Lower leg skin (tissue), 4 donors: ENCODE measurements around the gene LRRC40. TPM values are rescaled to one million over a fixed set of nuclear protein-coding genes. Genes with fewer than 3 reads are reported as not detected.
A peak's percentile ranks its signal among the peaks of the same experiment; 100 is the strongest.
"Not testable (repeated sequence)": the region's sequence is repeated elsewhere in the genome, so short reads cannot be mapped to it uniquely, and the experiment has no call there.

Experiments
- DNase-seq, 2 donors: peaks; one replicate each; pipeline ENCODE4 v3.0.0-alpha.2; 2019; ENCODE audit warnings: low spot score in 2 of 2
- H3K4me3 ChIP-seq: fragments of 200-600 bp; sonication (generic); 2 replicates; pipeline ENCODE4 v1.5.1; 2017; ENCODE audit warnings: mild to moderate bottlenecking, low read depth; ENCODE audit not compliant: poor library complexity, severe bottlenecking
- CTCF ChIP-seq, 3 donors: fragments of 450-650 bp; IDR thresholded peaks; one replicate each; pipeline ENCODE4 v1.5.1; 2016; ENCODE audit warnings: antibody characterized with exemption in 3 of 3, mild to moderate bottlenecking in 3 of 3, moderate library complexity in 2 of 3
- POLR2A ChIP-seq, 2 donors: fragments of 450-650 bp; IDR thresholded peaks; one replicate each; pipeline ENCODE4 v1.6.1; 2016 to 2017; ENCODE audit warnings: antibody characterized with exemption in 2 of 2, mild to moderate bottlenecking in 1 of 2, moderate library complexity in 1 of 2
- WGBS, 2 donors: methylation state at CpG; one replicate each; pipeline ENCODE4 v1.1.5; 2018; 5-methylcytosine and 5-hydroxymethylcytosine counted together
- intact Hi-C: fragments of 100-400 bp; cut with DNase I; formaldehyde crosslinking; loops from one replicate; pipeline ENCODE4 v1.15.0; 2023; ENCODE audit warnings: low total_unique reads
- total RNA-seq, 4 donors: library from RNA; depleted of rRNA; stranded (reverse); fragments of >200 nt; gene quantifications; one replicate each; pipeline ENCODE4 v1.1.0, GENCODE V29; 2016

The LRRC40 gene
- total RNA-seq, 4 donors from 2014 or later, result 6.4 to 12.0 (median 9.5) TPM

DNA sequence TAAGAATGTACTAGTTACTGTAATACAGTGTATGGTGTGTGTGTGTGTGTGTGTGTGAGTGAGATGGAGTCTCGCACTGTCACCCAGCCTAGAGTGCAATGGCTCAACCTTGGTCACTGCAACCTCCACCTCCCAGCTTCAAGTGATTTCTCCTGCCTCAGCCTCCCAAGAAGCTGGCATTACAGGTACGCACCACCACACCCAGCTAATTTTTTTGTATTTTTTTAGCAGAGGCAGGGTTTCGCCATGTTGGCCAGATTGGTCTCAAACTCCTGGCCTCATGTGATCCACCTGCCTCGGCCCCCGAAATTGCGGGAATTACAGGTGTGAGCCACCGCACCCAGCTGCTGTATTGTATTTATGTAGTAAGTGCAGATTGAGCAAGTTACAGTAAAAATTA lies 2.9 kb upstream of the LRRC40 start:
- intact Hi-C loops, result no loop called here
- 95 to 96% methylated on average over 7 of the region's 7 CpGs for WGBS, 2 donors
- TF ChIP-seq CTCF (IDR thresholded peaks at IDR 0.05), result no peak
- no peak for TF ChIP-seq POLR2A (IDR thresholded peaks at IDR 0.05)

GRCh38 chr1:70207492-70207891 lies 2.1 kb upstream of the LRRC40 start:
- DNase-seq, result no peak
- intact Hi-C loops, result no loop called here
- no peak overlapping the region for H3K4me3 ChIP-seq
- TF ChIP-seq POLR2A (IDR thresholded peaks at IDR 0.05) (no peak), CTCF (IDR thresholded peaks at IDR 0.05) (no peak)
- WGBS, 2 donors, result 88 to 90% methylated on average over 4 of the region's 4 CpGs

More for the DNA sequence above, 2.9 kb upstream of the LRRC40 start:
- peak in 1 of 2 donors; percentile 76 for DNase-seq
- H3K4me3 ChIP-seq, result no peak overlapping the region

- H3K4me3 ChIP-seq, DNase-seq, intact Hi-C loops: not testable (repeated sequence)
- WGBS, 2 donors, result 78 to 81% methylated on average over 17 of the region's 17 CpGs
Observed at GRCh38 chr1:70206833-70207232, 1.5 kb upstream of the LRRC40 start.

- TF ChIP-seq POLR2A (IDR thresholded peaks at IDR 0.05) (no peak), CTCF (IDR thresholded peaks at IDR 0.05) (no peak)
- no peak for DNase-seq
Observed at GRCh38 chr1:70205071-70205433, 327 bp downstream of the LRRC40 start.

DNA sequence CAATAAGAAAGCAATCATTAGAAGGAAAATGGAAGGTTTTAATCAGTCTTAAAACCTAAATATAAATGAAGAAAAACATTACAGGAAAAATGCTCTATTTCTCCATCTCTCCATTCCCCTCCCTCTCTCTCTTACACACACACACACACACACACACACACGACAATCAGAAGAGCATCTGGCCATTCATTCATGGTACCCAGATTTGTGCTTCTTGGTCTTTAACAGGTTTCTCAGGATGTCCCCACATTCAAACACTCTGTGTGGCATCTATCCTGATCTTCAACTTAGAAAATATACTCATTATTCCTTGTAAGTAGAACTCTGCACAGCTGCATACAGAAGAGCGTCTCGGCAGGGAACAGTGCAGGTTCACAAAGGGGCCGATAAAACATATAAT lies 779 bp downstream of the LRRC40 start:
- intact Hi-C loops, result no loop called here
- WGBS, 2 donors, result 1 to 3% methylated on average over 4 of the region's 4 CpGs
- no peak for DNase-seq
- TF ChIP-seq POLR2A (IDR thresholded peaks at IDR 0.05), result no peak
- no peak for TF ChIP-seq CTCF (IDR thresholded peaks at IDR 0.05)
- H3K4me3 ChIP-seq, result peak overlapping the region; percentile 81

More at GRCh38 chr1:70205071-70205433, 327 bp downstream of the LRRC40 start:
- intact Hi-C loops, result no loop called here
- 0 to 1% methylated on average over 11 of the region's 11 CpGs for WGBS, 2 donors
- peak overlapping the region; percentile 81 for H3K4me3 ChIP-seq

DNA sequence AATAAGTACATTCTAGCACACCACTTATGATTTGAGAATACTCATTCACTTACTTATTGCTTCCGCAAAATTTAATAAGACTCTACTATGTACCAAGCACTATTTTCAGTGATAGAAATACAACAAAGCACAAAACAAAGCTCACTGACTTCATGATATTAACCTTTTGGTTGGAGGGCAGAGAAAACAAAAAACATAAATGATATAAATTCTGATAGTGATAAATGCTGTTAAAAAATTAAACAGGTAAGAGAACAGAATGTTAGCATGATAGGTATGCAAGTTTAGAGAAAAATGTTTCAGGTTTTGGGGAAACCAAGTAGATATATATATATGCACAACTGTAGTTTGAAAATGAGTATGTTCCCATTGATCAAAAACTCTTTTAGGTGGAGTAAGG lies 1.2 kb downstream of the LRRC40 start:
- TF ChIP-seq CTCF (IDR thresholded peaks at IDR 0.05) (no peak), POLR2A (IDR thresholded peaks at IDR 0.05) (no peak)
- H3K4me3 ChIP-seq, result no peak overlapping the region
- intact Hi-C loops, result no loop called here
- no peak for DNase-seq
- 95 to 100% methylated on average over 1 of the region's 1 CpG for WGBS, 2 donors
